Measurements from ENCODE around the gene KCNQ2. TPM values are rescaled to one million over a fixed set of nuclear protein-coding genes. Genes with fewer than 3 reads are reported as not detected.

KCNQ2 gene
- total RNA-seq, 1 experiment from 2014 or later, result 86.5 TPM

- Histone ChIP-seq H3K79me2 (ENCODE audit: insufficient read depth, low read length) (peaks cover 50% of the 10 kb centered on the region), H3K36me3 (ENCODE audit: control insufficient read depth in 1 of 2, insufficient read depth in 2 of 2, low read length in 2 of 2) (peaks cover 33 to 54% of the 10 kb centered on the region in 2 experiments), H3K4me2 (ENCODE audit: low read length) (peak overlapping the region; percentile 95), H3K9me3 (ENCODE audit: control insufficient read depth in 1 of 2, insufficient read depth in 1 of 2, low read depth in 1 of 2, low read length in 2 of 2) (no peaks in the 10 kb centered on the region), H3K9ac (ENCODE audit: low read length) (peak overlapping the region; percentile 78; the same call in 1 of the 2 replicates), H4K20me1 (ENCODE audit: insufficient read depth) (no peaks in the 10 kb centered on the region), H3K4me1 (ENCODE audit: control insufficient read depth in 1 of 2, insufficient read depth in 2 of 2, low read length in 2 of 2) (peaks cover 17 to 35% of the 10 kb centered on the region in 2 experiments), H3K27me3 (ENCODE audit: insufficient read depth, low read length) (no peaks in the 10 kb centered on the region), H3K27ac (ENCODE audit: low read depth, low read length) (peak overlapping the region; percentile 77), H2AFZ (ENCODE audit: low read depth, low read length, poor library complexity, severe bottlenecking) (no peak overlapping the region), H3K9me2 (ENCODE audit: insufficient read depth) (no peaks in the 10 kb centered on the region), H3K4me3 (replicated peaks in 1 of 2; ENCODE audit: low read depth in 1 of 2, low read length in 2 of 2) (no peak overlapping the region)
- no peak for TF ChIP-seq POLR2A (IDR thresholded peaks at IDR 0.05; ENCODE audit: borderline replicate concordance, extremely low read depth, insufficient read depth, insufficient read length)
- TF ChIP-seq SRF (IDR thresholded peaks at IDR 0.05; ENCODE audit: low read depth), result no peak
- no TSS peak for BruUV-seq (replicated peaks)
- RAD21 ChIA-PET (ENCODE audit: low non-redundant PET in 1 of 2, low total read pairs in 2 of 2, uncharacterized antibody in 2 of 2, unreplicated experiment in 2 of 2), result interaction anchor here in 1 of 2 experiments (0.7 kb wide), 1 partner anchor 477 kb away, joined by 4 read pairs; no protein-coding TSS in a partner anchor
- POLR2A ChIA-PET, result interaction anchor here (0.8 to 1.7 kb wide), 4 partner anchors 13 to 41 kb away, joined by 3 to 10 read pairs (median 4); partner anchors contain the start of genes PPDPF and PTK6
- intact Hi-C loops (cut with micrococcal nuclease), result no loop called here
- no peak for ATAC-seq
- CTCF ChIA-PET, result interaction anchor here (0.6 to 1.2 kb wide), 4 partner anchors 22 to 543 kb away, joined by 3 to 5 read pairs (median 4); partner anchors contain the start of gene PPDPF
- DNase-seq (ENCODE audit: low read depth, low spot score), result no peak
Measured at GRCh38 chr20:63496596-63497120, 24.2 kb upstream of the KCNQ2 start.

GRCh38 chr20:63495741-63496595 lies 23.5 kb upstream of the KCNQ2 start:
- Histone ChIP-seq H4K20me1 (ENCODE audit: insufficient read depth) (no peaks in the 10 kb centered on the region), H3K4me2 (ENCODE audit: low read length) (peak overlapping the region; percentile 95), H3K4me1 (ENCODE audit: control insufficient read depth in 1 of 2, insufficient read depth in 2 of 2, low read length in 2 of 2) (peaks cover 17 to 32% of the 10 kb centered on the region in 2 experiments), H3K27ac (ENCODE audit: low read depth, low read length) (peak overlapping the region; percentile 77), H3K9ac (ENCODE audit: low read length) (peak overlapping the region; percentile 78; the same call in 1 of the 2 replicates), H3K4me3 (replicated peaks in 1 of 2; ENCODE audit: low read depth in 1 of 2, low read length in 2 of 2) (no peak overlapping the region), H3K9me2 (ENCODE audit: insufficient read depth) (no peaks in the 10 kb centered on the region), H3K36me3 (ENCODE audit: control insufficient read depth in 1 of 2, insufficient read depth in 2 of 2, low read length in 2 of 2) (peaks cover 35 to 61% of the 10 kb centered on the region in 2 experiments), H2AFZ (ENCODE audit: low read depth, low read length, poor library complexity, severe bottlenecking) (no peak overlapping the region), H3K79me2 (ENCODE audit: insufficient read depth, low read length) (peaks cover 50% of the 10 kb centered on the region), H3K27me3 (ENCODE audit: insufficient read depth, low read length) (no peaks in the 10 kb centered on the region), H3K9me3 (ENCODE audit: control insufficient read depth in 1 of 2, insufficient read depth in 1 of 2, low read depth in 1 of 2, low read length in 2 of 2) (no peaks in the 10 kb centered on the region)
- BruUV-seq (replicated peaks), result no TSS peak
- intact Hi-C loops (cut with micrococcal nuclease), result no loop called here
- DNase-seq (ENCODE audit: low read depth, low spot score), result no peak
- POLR2A ChIA-PET, result interaction anchor here (1.7 kb wide), 1 partner anchor 25 kb away, joined by 10 read pairs; the partner anchor contains the start of gene PPDPF
- ATAC-seq, result peak; percentile 44
- TF ChIP-seq ZNF274 (IDR thresholded peaks at IDR 0.05; ENCODE audit: low read depth, low read length), result no peak
- TF ChIP-seq CTCF (IDR thresholded peaks at IDR 0.05 in 2 of 3, conservative IDR thresholded peaks at IDR 0.05 in 1 of 3; ENCODE audit: borderline replicate concordance in 1 of 3, insufficient read depth in 1 of 3, low read depth in 2 of 3, low read length in 2 of 3), result peak in 2 of 3 experiments; percentile 84 to 90; a peak in 4 of 6 replicates
- CTCF ChIA-PET, result interaction anchor here (0.6 to 1.2 kb wide), 4 partner anchors 22 to 543 kb away, joined by 3 to 5 read pairs (median 4); partner anchors contain the start of gene PPDPF
- RAD21 ChIA-PET (ENCODE audit: low non-redundant PET in 1 of 2, low total read pairs in 2 of 2, uncharacterized antibody in 2 of 2, unreplicated experiment in 2 of 2), result interaction anchor here in 1 of 2 experiments (0.7 kb wide), 1 partner anchor 477 kb away, joined by 4 read pairs; no protein-coding TSS in a partner anchor

Measured in HCT116 (cell line).